ENCODE results near the gene HOXD1.

GRCh38 chr2:176178757-176179295, 9.6 kb upstream of the HOXD1 start:
- TF ChIP-seq CTCF (IDR thresholded peaks at IDR 0.05; ENCODE audit: low read depth, low read length, poor library complexity, severe bottlenecking) (no peak), EZH2phosphoT487 (IDR thresholded peaks at IDR 0.05; ENCODE audit: borderline replicate concordance, low read length) (no peak)
